AG10803 (cell line): ENCODE results near the gene ABCA5.

Experiments used
- DNase-seq: peaks from one replicate; pipeline ENCODE4 v3.0.0; 2010; ENCODE audit warnings: low read depth
- H3K4me3 ChIP-seq: 2 replicates; pipeline ENCODE4 v1.5.1; 2011; ENCODE audit warnings: mild to moderate bottlenecking, low read length, control low read depth
- CTCF ChIP-seq: conservative IDR thresholded peaks from 2 replicates; pipeline ENCODE4 v1.5.1; 2011; ENCODE audit warnings: mild to moderate bottlenecking, low read length, control low read depth, inconsistent platforms

Gene ABCA5

GRCh38 chr17:69327060-69327831 lies at the start of gene ABCA5:
ABCA5 (minus strand) TSS chr17:69327133; CDS start chr17:69314415, 12,718 bp downstream.
- H3K4me3 ChIP-seq, result peak within 1 kb of the TSS; percentile 74
- peak; percentile 81 for DNase-seq
- no peak for TF ChIP-seq CTCF

DNA sequence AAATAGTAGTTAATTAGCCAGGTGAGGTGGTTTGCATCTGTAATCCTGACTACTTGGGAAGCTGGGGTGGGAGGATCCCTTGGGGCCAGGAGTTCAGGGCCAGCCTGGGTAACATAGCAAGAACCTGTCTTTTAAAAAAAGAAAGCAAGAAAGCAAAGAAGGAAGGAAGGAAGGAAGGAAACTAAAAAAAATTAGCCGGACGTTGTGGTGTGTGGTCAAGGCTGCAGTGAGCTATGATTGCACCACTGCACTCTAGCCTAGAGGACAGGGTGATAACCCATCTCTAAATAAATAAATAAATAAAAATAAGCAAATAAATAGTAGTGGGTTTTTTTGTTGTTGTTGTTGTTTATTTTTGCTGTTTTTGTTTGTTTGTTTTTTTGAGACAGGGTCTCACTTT lies 48.3 kb upstream of the ABCA5 start:
- H3K4me3 ChIP-seq, result no peak overlapping the region
- TF ChIP-seq CTCF, result no peak
- DNase-seq, result no peak

DNA sequence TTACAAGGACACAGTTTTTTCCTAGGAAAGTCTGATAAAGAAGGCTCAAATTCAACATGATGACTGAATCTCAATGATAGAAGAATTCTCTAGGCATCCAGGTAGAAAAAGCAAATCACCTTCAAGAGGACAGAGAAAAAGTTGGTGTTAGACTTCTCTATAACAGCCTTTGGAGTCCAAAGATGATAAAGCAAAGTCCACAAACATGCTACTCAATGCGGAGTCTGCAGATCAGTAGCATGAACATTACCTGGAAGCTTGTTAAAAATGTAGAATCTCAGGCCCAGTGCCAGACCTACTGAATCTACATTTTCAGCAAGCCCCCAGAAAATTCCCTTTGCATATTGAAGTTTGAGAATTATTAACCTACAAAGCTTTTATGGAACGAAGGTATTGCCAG lies 46.1 kb upstream of the ABCA5 start:
- TF ChIP-seq CTCF, result no peak
- no peak for DNase-seq
- no peak overlapping the region for H3K4me3 ChIP-seq

- no peak for TF ChIP-seq CTCF
- H3K4me3 ChIP-seq, result no peak overlapping the region
- no peak for DNase-seq
Measured at GRCh38 chr17:69367298-69367697, 40.4 kb upstream of the ABCA5 start.

DNA sequence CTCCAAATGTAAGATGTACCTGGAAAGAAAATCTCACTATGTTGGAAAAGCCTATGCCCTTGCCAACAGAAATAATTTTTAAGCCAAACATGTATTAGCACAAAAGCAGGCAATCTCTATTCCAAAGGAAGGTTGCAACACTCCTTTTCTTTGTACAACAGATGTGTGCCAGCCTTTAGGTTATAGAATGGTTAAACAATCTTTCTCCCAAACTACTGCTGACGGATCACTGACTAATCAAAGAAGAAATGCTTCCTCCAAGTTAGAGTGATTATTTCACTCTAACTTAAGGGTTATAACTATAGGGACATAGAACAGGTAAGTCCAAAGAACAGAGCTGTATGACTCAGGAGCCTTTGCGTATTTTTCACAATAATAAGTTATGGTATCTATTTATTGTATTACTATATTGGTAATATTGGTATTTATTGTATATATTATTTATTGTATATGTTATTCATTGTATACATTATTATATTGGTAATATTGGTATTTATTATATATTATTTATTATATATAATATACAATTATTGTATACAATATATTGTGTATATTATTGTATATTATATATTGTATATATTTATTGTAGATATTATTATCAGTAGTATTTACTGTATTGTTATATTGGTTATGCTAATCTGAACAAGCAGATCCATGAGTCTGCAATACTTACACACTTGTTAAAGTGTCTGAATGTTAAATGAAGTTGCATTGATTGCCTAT lies 36.7 kb upstream of the ABCA5 start:
- no peak for DNase-seq
- TF ChIP-seq CTCF, result no peak
- no peak overlapping the region for H3K4me3 ChIP-seq

DNA sequence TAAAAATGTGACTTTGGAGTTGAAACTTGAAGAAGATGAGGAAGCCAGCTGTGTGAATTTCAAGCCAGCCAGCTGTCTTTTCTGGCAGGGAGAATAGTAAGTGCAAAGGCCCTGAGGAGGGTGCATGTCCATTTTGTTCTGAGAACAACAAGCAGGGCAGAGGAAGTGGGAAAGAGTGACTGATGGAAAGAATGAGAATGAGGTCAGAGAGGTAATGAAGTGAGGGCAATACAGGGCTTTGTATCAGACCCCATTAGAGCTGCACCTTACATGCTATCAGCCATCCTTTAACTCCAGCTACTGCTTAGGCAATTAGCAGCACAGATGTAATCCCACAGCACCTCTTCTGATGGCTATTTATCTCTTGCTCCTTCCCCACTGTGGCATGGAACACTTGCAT lies 34.2 kb upstream of the ABCA5 start:
- H3K4me3 ChIP-seq, result no peak overlapping the region
- no peak for DNase-seq
- no peak for TF ChIP-seq CTCF
